Parathyroid adenoma (tissue), 2 donors: ENCODE results near the gene RIOK3.

Experiments
- H2AFZ ChIP-seq: fragments of 300-600 bp; sonication (generic); one replicate; pipeline ENCODE4 v1.7.0; 2017; ENCODE audit warnings: antibody characterized with exemption, mild to moderate bottlenecking
- H3K27ac ChIP-seq: fragments of 300-600 bp; sonication (generic); one replicate; pipeline ENCODE4 v1.7.0; 2017
- H3K27me3 ChIP-seq: fragments of 300-600 bp; sonication (generic); one replicate; pipeline ENCODE4 v1.7.0; 2017; ENCODE audit warnings: low read length; ENCODE audit not compliant: control insufficient read depth, insufficient read depth
- H3K36me3 ChIP-seq: fragments of 300-600 bp; sonication (generic); one replicate; pipeline ENCODE4 v1.7.0; 2017; ENCODE audit warnings: low read length; ENCODE audit not compliant: control insufficient read depth, insufficient read depth
- H3K4me1 ChIP-seq: fragments of 300-600 bp; sonication (generic); one replicate; pipeline ENCODE4 v1.7.0; 2017; ENCODE audit warnings: control low read depth
- H3K4me2 ChIP-seq: fragments of 300-600 bp; sonication (generic); one replicate; pipeline ENCODE4 v1.7.0; 2017; ENCODE audit warnings: low read length
- H3K4me3 ChIP-seq: fragments of 300-600 bp; sonication (generic); one replicate; pipeline ENCODE4 v1.7.0; 2017; ENCODE audit warnings: low read depth, low read length
- H3K79me2 ChIP-seq: fragments of 300-600 bp; sonication (generic); one replicate; pipeline ENCODE4 v1.7.0; 2017; ENCODE audit warnings: control low read depth
- H3K9ac ChIP-seq: fragments of 300-600 bp; sonication (generic); one replicate; pipeline ENCODE4 v1.7.0; 2017; ENCODE audit warnings: mild to moderate bottlenecking
- H3K9me3 ChIP-seq: fragments of 300-600 bp; sonication (generic); one replicate; pipeline ENCODE4 v1.7.0; 2017; ENCODE audit warnings: low read length; ENCODE audit not compliant: control insufficient read depth
- CTCF ChIP-seq: fragments of 300-600 bp; sonication (generic); IDR thresholded peaks from one replicate; pipeline ENCODE4 v1.7.0; 2017; ENCODE audit warnings: antibody characterized with exemption, mild to moderate bottlenecking
- donor health status: primary hyperparathyroidism.

Gene RIOK3

DNA sequence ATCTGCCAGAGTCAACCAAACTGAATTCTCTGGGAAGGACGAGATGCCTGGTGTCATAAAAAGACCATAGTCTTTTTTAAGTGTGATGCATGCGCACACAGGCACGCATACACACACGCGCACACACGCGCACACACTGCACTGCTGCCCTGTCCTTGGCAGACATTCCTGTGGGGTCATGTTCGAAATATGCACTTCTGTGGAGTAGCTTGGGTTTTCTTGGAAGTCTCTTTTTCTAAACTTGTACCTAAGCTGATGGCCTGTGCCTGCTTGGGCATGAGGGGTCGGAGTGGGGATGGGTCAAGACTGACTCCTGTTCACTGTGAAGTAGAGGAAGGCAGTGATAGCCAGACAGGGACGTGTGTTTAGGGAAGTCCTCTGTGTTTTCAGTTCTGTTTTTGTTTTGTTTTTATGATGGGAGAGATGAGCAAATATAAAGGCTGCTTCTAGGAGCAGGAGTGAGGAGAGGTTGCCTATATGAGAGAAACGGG, 46.2 kb downstream of the RIOK3 start:
- TF ChIP-seq CTCF: no peak
- Histone ChIP-seq H2AFZ (no peak overlapping the region), H3K4me2 (no peak overlapping the region), H3K36me3 (no peaks in the 10 kb centered on the region), H3K4me1 (peaks cover 4% of the 10 kb centered on the region), H3K27ac (no peak overlapping the region), H3K79me2 (peaks cover 3% of the 10 kb centered on the region), H3K27me3 (no peaks in the 10 kb centered on the region), H3K9me3 (no peaks in the 10 kb centered on the region), H3K4me3 (no peak overlapping the region), H3K9ac (no peak overlapping the region)

GRCh38 chr18:23501626-23502025, 48.5 kb downstream of the RIOK3 start:
- Histone ChIP-seq H3K36me3 (no peaks in the 10 kb centered on the region), H3K9me3 (no peaks in the 10 kb centered on the region), H2AFZ (no peak overlapping the region), H3K79me2 (peaks cover 6% of the 10 kb centered on the region), H3K4me2 (no peak overlapping the region), H3K4me1 (peaks cover 4% of the 10 kb centered on the region), H3K4me3 (no peak overlapping the region), H3K27ac (no peak overlapping the region), H3K9ac (no peak overlapping the region), H3K27me3 (no peaks in the 10 kb centered on the region)
- TF ChIP-seq CTCF: no peak

DNA sequence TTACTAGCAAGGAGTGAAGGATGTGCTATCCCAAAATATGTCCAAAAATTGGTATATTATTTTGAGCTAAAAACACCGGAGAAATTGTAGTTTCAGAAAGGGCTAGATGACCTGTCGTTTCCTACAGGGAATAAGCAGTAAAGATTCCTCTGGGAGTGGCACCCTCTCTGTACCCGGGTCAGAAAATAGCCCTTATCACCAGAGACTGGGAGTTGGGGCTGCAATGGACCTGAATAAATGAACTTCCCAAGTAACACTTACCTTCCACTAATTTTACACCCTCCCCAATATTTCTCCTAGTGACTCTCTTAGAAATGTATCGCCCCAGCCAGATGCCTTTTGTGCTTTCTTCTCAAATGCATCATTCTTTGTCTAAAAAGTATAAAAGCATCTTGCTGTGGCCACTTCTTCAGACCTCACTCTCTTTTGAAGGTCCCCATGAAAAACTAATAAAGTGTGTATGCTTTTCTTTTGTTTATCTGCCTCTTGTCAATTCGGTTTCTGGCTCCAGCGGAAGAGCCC, 49.5 kb downstream of the RIOK3 start:
- Histone ChIP-seq H3K79me2 (peaks cover 6% of the 10 kb centered on the region), H2AFZ (peak overlapping the region; percentile 92), H3K9ac (no peak overlapping the region), H3K4me2 (peak overlapping the region; percentile 88), H3K27me3 (no peaks in the 10 kb centered on the region), H3K27ac (peak overlapping the region; percentile 81), H3K4me3 (peak overlapping the region; percentile 91), H3K36me3 (no peaks in the 10 kb centered on the region), H3K9me3 (no peaks in the 10 kb centered on the region), H3K4me1 (peaks cover 4% of the 10 kb centered on the region)
- TF ChIP-seq CTCF: no peak

GRCh38 chr18:23503038-23503962, 50.2 kb downstream of the RIOK3 start, which contains the start of gene RMC1:
RMC1 (plus strand) TSS chr18:23503511; CDS start chr18:23503619, 108 bp downstream.
- Histone ChIP-seq H2AFZ (peak within 1 kb of the TSS; percentile 92), H3K27ac (peak within 1 kb of the TSS; percentile 81), H3K4me1 (peaks cover 4% of the 10 kb centered on the region), H3K36me3 (no peaks in the 10 kb centered on the region), H3K4me2 (peak within 1 kb of the TSS; percentile 99), H3K9me3 (no peaks in the 10 kb centered on the region), H3K4me3 (peak within 1 kb of the TSS; percentile 91), H3K27me3 (no peaks in the 10 kb centered on the region), H3K9ac (peak within 1 kb of the TSS; percentile 30), H3K79me2 (peaks cover 6% of the 10 kb centered on the region)
- no peak for TF ChIP-seq CTCF
